Neural cell (in vitro differentiated cells): Measurements from ENCODE around the gene TMEM132C. TPM values are rescaled to one million over a fixed set of nuclear protein-coding genes. Genes with fewer than 3 reads are reported as not detected.

Experiments used
- H2AFZ ChIP-seq: fragments of 200-600, 300-800 bp; sonication (generic), shearing (Covaris generic); 2 replicates; pipeline ENCODE4 v1.6.0; 2014; ENCODE audit warnings: low read depth, mild to moderate bottlenecking, antibody characterized with exemption, low read length, moderate library complexity
- H3F3A ChIP-seq: fragments of 200-600 bp; shearing (Covaris generic); 2 replicates; pipeline ENCODE4 v1.6.1; 2016; ENCODE audit warnings: mild to moderate bottlenecking, moderate library complexity, mixed read lengths, antibody characterized with exemption, low read length; ENCODE audit not compliant: insufficient read depth, poor library complexity, severe bottlenecking
- H3K27ac ChIP-seq: fragments of 200-600, 300-800 bp; sonication (generic), shearing (Covaris generic); 2 replicates; pipeline ENCODE4 v1.5.1; 2014; ENCODE audit warnings: mild to moderate bottlenecking, low read length, moderate library complexity
- H3K27me3 ChIP-seq: fragments of 300-800, 200-600 bp; sonication (generic), shearing (Covaris generic); 2 replicates; pipeline ENCODE4 v1.6.0; 2014; ENCODE audit warnings: mild to moderate bottlenecking, low read depth, low read length, moderate library complexity; ENCODE audit not compliant: insufficient read depth
- H3K36me3 ChIP-seq: fragments of 300-800, 200-600 bp; sonication (generic), shearing (Covaris generic); 2 replicates; pipeline ENCODE4 v1.5.1; 2014; ENCODE audit warnings: mild to moderate bottlenecking, antibody characterized with exemption, low read length, moderate library complexity; ENCODE audit not compliant: insufficient read depth
- H3K4me2 ChIP-seq: fragments of 300-800, 200-600 bp; sonication (generic), shearing (Covaris generic); 2 replicates; pipeline ENCODE4 v1.6.0; 2014; ENCODE audit warnings: mild to moderate bottlenecking, low read length
- H3K4me3 ChIP-seq: fragments of 300-800, 200-600 bp; sonication (generic), shearing (Covaris generic); 2 replicates; pipeline ENCODE4 v1.5.1; 2014; ENCODE audit warnings: mild to moderate bottlenecking, low read length, moderate library complexity
- H3K79me2 ChIP-seq: fragments of 200-600 bp; shearing (Covaris generic); replicated peaks from 2 replicates; pipeline ENCODE4 v1.6.0; 2014; ENCODE audit warnings: mild to moderate bottlenecking, low read length, moderate library complexity; ENCODE audit not compliant: insufficient read depth
- H3K9ac ChIP-seq: fragments of 300-800, 200-600 bp; sonication (generic), shearing (Covaris generic); 2 replicates; pipeline ENCODE4 v1.6.1; 2016; ENCODE audit warnings: mild to moderate bottlenecking, low read length, mixed read lengths
- H3K9me2 ChIP-seq: fragments of 200-600 bp; shearing (Covaris generic); 2 replicates; pipeline ENCODE4 v1.6.1; 2016; ENCODE audit warnings: mild to moderate bottlenecking, low read length, mixed read lengths; ENCODE audit not compliant: insufficient read depth
- H3K9me3 ChIP-seq: fragments of 200-600, 300-800 bp; sonication (generic), shearing (Covaris generic); 2 replicates; pipeline ENCODE4 v1.6.1; 2016; ENCODE audit warnings: mild to moderate bottlenecking, mixed run types, low read length, moderate library complexity, mixed read lengths
- H4K20me1 ChIP-seq: fragments of 200-600 bp; shearing (Covaris generic); 2 replicates; pipeline ENCODE4 v1.6.1; 2016; ENCODE audit warnings: mild to moderate bottlenecking, mixed run types; ENCODE audit not compliant: insufficient read depth
- CTCF ChIP-seq: fragments of 450-650 bp; IDR thresholded peaks from 2 replicates; pipeline ENCODE4 v1.5.1; 2014; ENCODE audit warnings: antibody characterized with exemption, mild to moderate bottlenecking, moderate library complexity; ENCODE audit not compliant: poor library complexity, severe bottlenecking
- EP300 ChIP-seq: fragments of 450-650 bp; conservative IDR thresholded peaks from 2 replicates; pipeline ENCODE4 v1.6.1; 2014; ENCODE audit warnings: antibody characterized with exemption, mild to moderate bottlenecking, moderate library complexity; ENCODE audit not compliant: poor library complexity, severe bottlenecking
- EZH2 ChIP-seq: fragments of 200-600, 300-800 bp; shearing (Covaris generic), sonication (generic); IDR thresholded peaks from 2 replicates; pipeline ENCODE4 v1.6.1; 2014; ENCODE audit warnings: antibody characterized with exemption, low read length, borderline replicate concordance, mild to moderate bottlenecking; ENCODE audit not compliant: insufficient read depth, poor library complexity, severe bottlenecking
- MXI1 ChIP-seq: fragments of 450-650 bp; conservative IDR thresholded peaks from 2 replicates; pipeline ENCODE4 v1.6.1; 2014; ENCODE audit warnings: antibody characterized with exemption, mild to moderate bottlenecking; ENCODE audit not compliant: poor library complexity, severe bottlenecking
- POLR2AphosphoS5 ChIP-seq: IDR thresholded peaks from 2 replicates; pipeline ENCODE4 v1.6.1; 2012
- RAD21 ChIP-seq: fragments of 450-650 bp; conservative IDR thresholded peaks from 2 replicates; pipeline ENCODE4 v1.6.1; 2014; ENCODE audit warnings: antibody characterized with exemption, mild to moderate bottlenecking, moderate library complexity
- REST ChIP-seq: IDR thresholded peaks from 2 replicates; pipeline ENCODE4 v1.6.1; 2012; ENCODE audit warnings: borderline replicate concordance
- SMC3 ChIP-seq: fragments of 450-650 bp; conservative IDR thresholded peaks from 2 replicates; pipeline ENCODE4 v1.6.1; 2014; ENCODE audit warnings: antibody characterized with exemption, mild to moderate bottlenecking, moderate library complexity; ENCODE audit not compliant: poor library complexity
- TAF1 ChIP-seq: IDR thresholded peaks from 2 replicates; pipeline ENCODE4 v1.6.1; 2012; ENCODE audit warnings: low read depth
- polyA plus RNA-seq: library from polyadenylated mRNA; depleted of rRNA; stranded (reverse); fragments of >200 nt; gene quantifications from 2 replicates; pipeline ENCODE4 v1.2.3, GENCODE V29; 2014

TMEM132C gene
- polyA plus RNA-seq, 1 donor from 2014 or later, result 0.06 TPM

- Histone ChIP-seq H3K9me2 (no peaks in the 10 kb centered on the region), H2AFZ (no peak overlapping the region), H3K27me3 (no peaks in the 10 kb centered on the region), H3K27ac (no peak overlapping the region), H3K4me3 (no peak overlapping the region), H3K36me3 (no peaks in the 10 kb centered on the region), H3K79me2 (no peaks in the 10 kb centered on the region), H4K20me1 (no peaks in the 10 kb centered on the region), H3K9me3 (no peaks in the 10 kb centered on the region), H3F3A (no peaks in the 10 kb centered on the region), H3K4me2 (no peak overlapping the region), H3K9ac (no peak overlapping the region)
- no peak for TF ChIP-seq CTCF
- TF ChIP-seq REST, result no peak
- no peak for TF ChIP-seq RAD21
- TF ChIP-seq SMC3, result no peak
- no peak for TF ChIP-seq EP300
- TF ChIP-seq EZH2, result no peak
- no peak for TF ChIP-seq TAF1
- TF ChIP-seq POLR2AphosphoS5, result no peak
- no peak for TF ChIP-seq MXI1
Measured at GRCh38 chr12:128586451-128587029, 319.6 kb downstream of the TMEM132C start.

GRCh38 chr12:128587918-128588317, 320.9 kb downstream of the TMEM132C start:
- Histone ChIP-seq H3K36me3 (no peaks in the 10 kb centered on the region), H3K27ac (no peak overlapping the region), H3K4me2 (no peak overlapping the region), H2AFZ (no peak overlapping the region), H3K9me2 (no peaks in the 10 kb centered on the region), H3K9ac (no peak overlapping the region), H3K9me3 (no peaks in the 10 kb centered on the region), H3K27me3 (no peaks in the 10 kb centered on the region), H3K4me3 (no peak overlapping the region), H3K79me2 (no peaks in the 10 kb centered on the region), H4K20me1 (no peaks in the 10 kb centered on the region), H3F3A (no peaks in the 10 kb centered on the region)
- TF ChIP-seq TAF1 (no peak), MXI1 (no peak), POLR2AphosphoS5 (no peak), EP300 (no peak), CTCF (no peak), SMC3 (no peak), EZH2 (no peak), RAD21 (no peak), REST (no peak)
